ENCODE results near the gene COA7. TPM values are rescaled to one million over a fixed set of nuclear protein-coding genes. Genes with fewer than 3 reads are reported as not detected.

Gene COA7
- total RNA-seq, 3 donors from 2014 or later (not counting 1 experiment from before 2014, with no cell fraction given) = 1.8 to 4.7 (median 3.9) TPM

- H3K27me3 Mint-ChIP-seq (ENCODE audit: low read depth in 2 of 2) = no peaks in the 10 kb centered on the region
- ATAC-seq = no peak
- Histone ChIP-seq H3K9me3 (ENCODE audit: control insufficient read depth, insufficient read depth, low read length) (no peaks in the 10 kb centered on the region), H3K27me3 (ENCODE audit: control insufficient read depth, insufficient read depth, low read length) (no peaks in the 10 kb centered on the region), H3K36me3 (ENCODE audit: control insufficient read depth, insufficient read depth, low read length) (peaks cover 7% of the 10 kb centered on the region), H3K4me3 (ENCODE audit: low read length) (no peak overlapping the region), H3K4me1 (ENCODE audit: control insufficient read depth, insufficient read depth, low read length) (peaks cover 11% of the 10 kb centered on the region), H3K27ac (ENCODE audit: low read length) (no peak overlapping the region)
- peaks cover 7 to 14% of the 10 kb centered on the region in 2 donors for H3K4me1 Mint-ChIP-seq
- DNase-seq = no peak
- no peak for TF ChIP-seq CTCF (IDR thresholded peaks at IDR 0.05)
- H3K9me3 Mint-ChIP-seq = no peaks in the 10 kb centered on the region
- peak overlapping the region in 1 of 2 donors; percentile 28 for H3K27ac Mint-ChIP-seq
- intact Hi-C loops (cut with micrococcal nuclease) = loop anchor here (10.0 kb wide), 2 partner anchors 49 to 199 kb away; partner anchors contain the start of gene SHISAL2A
- WGBS (ENCODE audit: insufficient coverage) = 96% methylated on average over 4 of the region's 4 CpGs
- no peak overlapping the region for H3K4me3 Mint-ChIP-seq
- H3K36me3 Mint-ChIP-seq = no peaks in the 10 kb centered on the region
Observed at GRCh38 chr1:52683367-52683940, 14.7 kb downstream of the COA7 start.

GRCh38 chr1:52681136-52681535 lies 17.0 kb downstream of the COA7 start:
- H3K27me3 Mint-ChIP-seq (ENCODE audit: low read depth in 2 of 2) = no peaks in the 10 kb centered on the region
- Histone ChIP-seq H3K27ac (ENCODE audit: low read length) (no peak overlapping the region), H3K27me3 (ENCODE audit: control insufficient read depth, insufficient read depth, low read length) (no peaks in the 10 kb centered on the region), H3K4me1 (ENCODE audit: control insufficient read depth, insufficient read depth, low read length) (peaks cover 6% of the 10 kb centered on the region), H3K36me3 (ENCODE audit: control insufficient read depth, insufficient read depth, low read length) (peaks cover 9% of the 10 kb centered on the region), H3K9me3 (ENCODE audit: control insufficient read depth, insufficient read depth, low read length) (no peaks in the 10 kb centered on the region), H3K4me3 (ENCODE audit: low read length) (no peak overlapping the region)
- H3K4me1 Mint-ChIP-seq = peaks cover 3% of the 10 kb centered on the region in 2 donors
- ATAC-seq (no peak), DNase-seq (no peak)
- H3K36me3 Mint-ChIP-seq = no peaks in the 10 kb centered on the region
- no peaks in the 10 kb centered on the region for H3K9me3 Mint-ChIP-seq
- no peak overlapping the region for H3K4me3 Mint-ChIP-seq
- no peak overlapping the region for H3K27ac Mint-ChIP-seq
- TF ChIP-seq CTCF (IDR thresholded peaks at IDR 0.05) = no peak
- WGBS (ENCODE audit: insufficient coverage) = 98% methylated on average over 4 of the region's 4 CpGs
- intact Hi-C loops (cut with micrococcal nuclease) = loop anchor here (10.0 kb wide), 2 partner anchors 46 to 196 kb away; partner anchors contain the start of gene SHISAL2A

GRCh38 chr1:52680353-52680752 lies 17.8 kb downstream of the COA7 start:
- 91% methylated on average over 3 of the region's 3 CpGs for WGBS (ENCODE audit: insufficient coverage)
- Histone ChIP-seq H3K27me3 (ENCODE audit: control insufficient read depth, insufficient read depth, low read length) (no peaks in the 10 kb centered on the region), H3K4me3 (ENCODE audit: low read length) (no peak overlapping the region), H3K4me1 (ENCODE audit: control insufficient read depth, insufficient read depth, low read length) (no peaks in the 10 kb centered on the region), H3K9me3 (ENCODE audit: control insufficient read depth, insufficient read depth, low read length) (no peaks in the 10 kb centered on the region), H3K36me3 (ENCODE audit: control insufficient read depth, insufficient read depth, low read length) (peaks cover 11% of the 10 kb centered on the region), H3K27ac (ENCODE audit: low read length) (no peak overlapping the region)
- DNase-seq (no peak), ATAC-seq (no peak)
- Mint-ChIP-seq H3K9me3 (no peaks in the 10 kb centered on the region), H3K36me3 (no peaks in the 10 kb centered on the region), H3K27me3 (ENCODE audit: low read depth in 2 of 2) (no peaks in the 10 kb centered on the region), H3K27ac (peak overlapping the region in 1 of 2 donors; percentile 51), H3K4me1 (no peaks in the 10 kb centered on the region), H3K4me3 (no peak overlapping the region)
- TF ChIP-seq CTCF (IDR thresholded peaks at IDR 0.05) = no peak
- intact Hi-C loops (cut with micrococcal nuclease) = loop anchor here (10.0 kb wide), 2 partner anchors 46 to 196 kb away; partner anchors contain the start of gene SHISAL2A

- 94% methylated on average over 5 of the region's 5 CpGs for WGBS (ENCODE audit: insufficient coverage)
- no peaks in the 10 kb centered on the region for H3K4me1 ChIP-seq (ENCODE audit: control insufficient read depth, insufficient read depth, low read length)
- no peaks in the 10 kb centered on the region for H3K9me3 ChIP-seq (ENCODE audit: control insufficient read depth, insufficient read depth, low read length)
- intact Hi-C loops (cut with micrococcal nuclease) = no loop called here
- no peak overlapping the region for H3K27ac ChIP-seq (ENCODE audit: low read length)
- H3K4me3 ChIP-seq (ENCODE audit: low read length) = no peak overlapping the region
- Mint-ChIP-seq H3K9me3 (no peaks in the 10 kb centered on the region), H3K27ac (no peak overlapping the region), H3K4me1 (peaks cover 5% of the 10 kb centered on the region in 2 donors), H3K27me3 (ENCODE audit: low read depth in 2 of 2) (no peaks in the 10 kb centered on the region), H3K4me3 (no peak overlapping the region), H3K36me3 (no peaks in the 10 kb centered on the region)
- H3K27me3 ChIP-seq (ENCODE audit: control insufficient read depth, insufficient read depth, low read length) = no peaks in the 10 kb centered on the region
- H3K36me3 ChIP-seq (ENCODE audit: control insufficient read depth, insufficient read depth, low read length) = peaks cover 13% of the 10 kb centered on the region
- no peak for TF ChIP-seq CTCF (IDR thresholded peaks at IDR 0.05)
- no peak for ATAC-seq
- no peak for DNase-seq
Observed at GRCh38 chr1:52679498-52679897, 18.6 kb downstream of the COA7 start.
